Endothelial cell of umbilical vein (primary cell): ENCODE data around the gene ESRRB. TPM values are rescaled to one million over a fixed set of nuclear protein-coding genes. Genes with fewer than 3 reads are reported as not detected.

ENCODE experiments used
- BruUV-seq: library from RNA; stranded (reverse); fragments of 400-500 nt; replicated peaks from 2 replicates; lab custom pipeline; 2021; lab: Mats Ljungman, UMichigan
- CTCF ChIA-PET: fragments of 300-600, 350-600 bp; sonication (Branson Sonifier 250); formaldehyde crosslinking; loops from one replicate; lab custom pipeline; 2021; ENCODE audit warnings: antibody characterized with exemption, inconsistent platforms; lab: Charles Lee
- POLR2A ChIA-PET: fragments of 300-600, 350-600 bp; sonication (Branson Sonifier 250); formaldehyde crosslinking; loops from one replicate; lab custom pipeline; 2021; ENCODE audit warnings: antibody characterized with exemption, inconsistent platforms; lab: Charles Lee
- DNase-seq: peaks from one replicate; pipeline ENCODE4 v3.0.0-alpha.2; 2011; ENCODE audit warnings: low read depth, low spot score
- FAIRE-seq: peaks from 2 replicates; lab custom pipeline; 2011; peaks lifted over from hg19 to GRCh38; lab: Jason Lieb, UNC
- H2AFZ ChIP-seq: 2 replicates; pipeline ENCODE4 v1.6.0; 2012; ENCODE audit warnings: low read depth, low read length, control low read depth, inconsistent platforms
- H3K27ac ChIP-seq: 2 replicates; pipeline ENCODE4 v1.5.1; 2011; ENCODE audit warnings: low read depth, mild to moderate bottlenecking, control low read depth, low read length, moderate library complexity; ENCODE audit not compliant: insufficient read depth
- H3K27me3 ChIP-seq, 2 experiments: 2 replicates each; pipeline versions ENCODE4 v1.6.0 to v1.6.1; 2011; ENCODE audit warnings: low read length in 2 of 2, mixed read lengths in 1 of 2; ENCODE audit not compliant: control insufficient read depth in 2 of 2, insufficient read depth in 2 of 2
- H3K36me3 ChIP-seq, 2 experiments: 2 replicates in 1 of 2; 3 replicates in 1 of 2; pipeline ENCODE4 v1.5.1; 2011; ENCODE audit warnings: low read length in 2 of 2, mild to moderate bottlenecking in 1 of 2, moderate library complexity in 1 of 2; ENCODE audit not compliant: control insufficient read depth in 2 of 2, insufficient read depth in 2 of 2; ENCODE audit errors: extremely low read depth in 1 of 2
- H3K4me1 ChIP-seq: 3 replicates; pipeline ENCODE4 v1.5.1; 2011; ENCODE audit warnings: mild to moderate bottlenecking, low read length; ENCODE audit not compliant: control insufficient read depth, insufficient read depth; ENCODE audit errors: extremely low read depth
- H3K4me2 ChIP-seq: 2 replicates; pipeline ENCODE4 v1.6.1; 2011; ENCODE audit warnings: low read length, control low read depth, mixed read lengths; ENCODE audit not compliant: insufficient read depth
- H3K4me3 ChIP-seq, 3 experiments: fragments of 200-600 bp in 1 of 3; sonication (generic), shearing (Covaris generic) in 1 of 3; replicated peaks in 1 of 3; 2 replicates each; pipeline ENCODE4 v1.5.1; 2011 to 2016; ENCODE audit warnings: control low read depth in 3 of 3, low read length in 3 of 3, mild to moderate bottlenecking in 2 of 3, inconsistent platforms in 1 of 3, low read depth in 1 of 3, moderate library complexity in 1 of 3; ENCODE audit not compliant: insufficient read depth in 1 of 3
- H3K79me2 ChIP-seq: 2 replicates; pipeline ENCODE4 v1.6.0; 2012; ENCODE audit warnings: low read length, inconsistent platforms; ENCODE audit not compliant: control insufficient read depth, insufficient read depth
- H3K9ac ChIP-seq: replicated peaks from 2 replicates; pipeline ENCODE3; 2011; ENCODE audit warnings: low read length, control low read depth; ENCODE audit not compliant: insufficient read depth; ENCODE audit errors: extremely low read depth
- H3K9me1 ChIP-seq: replicated peaks from 3 replicates; pipeline ENCODE4 v1.6.0; 2011; ENCODE audit warnings: mild to moderate bottlenecking, low read length; ENCODE audit not compliant: control insufficient read depth, insufficient read depth; ENCODE audit errors: extremely low read depth
- H3K9me3 ChIP-seq: replicated peaks from 2 replicates; pipeline ENCODE4 v1.5.1; 2012; ENCODE audit warnings: low read length, inconsistent platforms; ENCODE audit not compliant: control insufficient read depth, insufficient read depth
- H4K20me1 ChIP-seq: replicated peaks from 2 replicates; pipeline ENCODE3; 2011; ENCODE audit warnings: mild to moderate bottlenecking, low read length; ENCODE audit not compliant: control insufficient read depth, insufficient read depth; ENCODE audit errors: extremely low read depth
- EZH2 ChIP-seq: IDR thresholded peaks from 2 replicates; pipeline ENCODE4 v1.6.1; 2012; ENCODE audit warnings: borderline replicate concordance, low read depth, mild to moderate bottlenecking, moderate library complexity, low read length, inconsistent platforms; ENCODE audit not compliant: severe bottlenecking
- FOS ChIP-seq: IDR thresholded peaks from 2 replicates; pipeline ENCODE4 v1.6.1; 2011; ENCODE audit warnings: mild to moderate bottlenecking, low read length, moderate library complexity, borderline replicate concordance; ENCODE audit not compliant: insufficient read depth
- GATA2 ChIP-seq: IDR thresholded peaks from 2 replicates; pipeline ENCODE4 v1.7.0; 2011; ENCODE audit warnings: low read depth, mild to moderate bottlenecking, moderate library complexity, mixed read lengths, low read length; ENCODE audit not compliant: insufficient read length, insufficient read depth
- JUN ChIP-seq: IDR thresholded peaks from 2 replicates; pipeline ENCODE4 v1.6.1; 2011; ENCODE audit warnings: borderline replicate concordance, low read depth; ENCODE audit not compliant: insufficient read length, insufficient read depth
- MAX ChIP-seq: IDR thresholded peaks from 2 replicates; pipeline ENCODE4 v1.6.1; 2011; ENCODE audit not compliant: insufficient read depth, insufficient read length
- MYC ChIP-seq: IDR thresholded peaks from one replicate; pipeline ENCODE4 v1.6.1; 2011; ENCODE audit warnings: mild to moderate bottlenecking, low read depth, low read length
- POLR2A ChIP-seq: IDR thresholded peaks from 2 replicates; pipeline ENCODE4 v1.6.1; 2012; ENCODE audit warnings: low read depth, mild to moderate bottlenecking, control low read depth, low read length
- POLR2AphosphoS5 ChIP-seq: IDR thresholded peaks from 2 replicates; pipeline ENCODE4 v1.6.1; 2012; ENCODE audit warnings: low read depth, mild to moderate bottlenecking, control low read depth, low read length, moderate library complexity; ENCODE audit not compliant: insufficient read depth
- dilution Hi-C: fragments of 300-500 bp; cut with MboI; formaldehyde crosslinking; loops from one replicate; pipeline ENCODE4 v1.15.0; 2019; ENCODE audit warnings: low sequenced_read_pairs; ENCODE audit not compliant: extremely low pct_ligation_motif_present
- intact Hi-C: fragments of 100-400 bp; cut with micrococcal nuclease; formaldehyde crosslinking; loops from one replicate; pipeline ENCODE4 v1.10.0; 2022
- polyA plus RNA-seq, 4 experiments: library from polyadenylated mRNA; depleted of rRNA in 3 of 4; stranded (reverse) in 3 of 4; unstranded in 1 of 4; fragments of >200 nt; gene quantifications; 2 replicates each; pipeline versions ENCODE4 v1.2.1 to v1.2.3, GENCODE V29; 2011 to 2012; ENCODE audit warnings: missing spikeins in 1 of 4
- total RNA-seq: library from RNA; stranded (reverse); gene quantifications from 2 replicates; pipeline ENCODE4 v1.2.3, GENCODE V29; 2021
- TF ChIP-seq, protein P1 (sequence below), 2 donors: IDR thresholded peaks; 1 replicate in 1 of 2; 2 replicates in 1 of 2; pipeline ENCODE4 v1.5.1; 2011; ENCODE audit warnings: low read length in 2 of 2, mild to moderate bottlenecking in 2 of 2, moderate library complexity in 2 of 2, control low read depth in 1 of 2, inconsistent platforms in 1 of 2, low read depth in 1 of 2; ENCODE audit not compliant: insufficient read depth in 1 of 2; ENCODE audit errors: extremely low read depth in 1 of 2

Gene ESRRB
- total and polyA plus RNA-seq, 2 donors (not counting 3 experiments of a cell fraction or from before 2014, with no cell fraction given) = not detected

GRCh38 chr14:76509311-76509710 lies 133.4 kb downstream of the ESRRB start:
- Histone ChIP-seq H2AFZ (no peak overlapping the region), H3K27me3 (peaks cover 0 to 7% of the 10 kb centered on the region in 2 experiments), H4K20me1 (no peaks in the 10 kb centered on the region), H3K4me2 (no peak overlapping the region), H3K4me3 (no peak overlapping the region), H3K79me2 (no peaks in the 10 kb centered on the region), H3K9ac (no peak overlapping the region), H3K9me3 (no peaks in the 10 kb centered on the region), H3K9me1 (no peaks in the 10 kb centered on the region), H3K4me1 (no peaks in the 10 kb centered on the region), H3K36me3 (no peaks in the 10 kb centered on the region), H3K27ac (no peak overlapping the region)
- intact Hi-C loops (no loop called here), dilution Hi-C loops (no loop called here)
- no peak for FAIRE-seq
- TF ChIP-seq POLR2A (no peak), EZH2 (no peak), POLR2AphosphoS5 (no peak), FOS (no peak), JUN (no peak), MAX (no peak), MYC (no peak), GATA2 (no peak)
- TF ChIP-seq, protein P1, sequence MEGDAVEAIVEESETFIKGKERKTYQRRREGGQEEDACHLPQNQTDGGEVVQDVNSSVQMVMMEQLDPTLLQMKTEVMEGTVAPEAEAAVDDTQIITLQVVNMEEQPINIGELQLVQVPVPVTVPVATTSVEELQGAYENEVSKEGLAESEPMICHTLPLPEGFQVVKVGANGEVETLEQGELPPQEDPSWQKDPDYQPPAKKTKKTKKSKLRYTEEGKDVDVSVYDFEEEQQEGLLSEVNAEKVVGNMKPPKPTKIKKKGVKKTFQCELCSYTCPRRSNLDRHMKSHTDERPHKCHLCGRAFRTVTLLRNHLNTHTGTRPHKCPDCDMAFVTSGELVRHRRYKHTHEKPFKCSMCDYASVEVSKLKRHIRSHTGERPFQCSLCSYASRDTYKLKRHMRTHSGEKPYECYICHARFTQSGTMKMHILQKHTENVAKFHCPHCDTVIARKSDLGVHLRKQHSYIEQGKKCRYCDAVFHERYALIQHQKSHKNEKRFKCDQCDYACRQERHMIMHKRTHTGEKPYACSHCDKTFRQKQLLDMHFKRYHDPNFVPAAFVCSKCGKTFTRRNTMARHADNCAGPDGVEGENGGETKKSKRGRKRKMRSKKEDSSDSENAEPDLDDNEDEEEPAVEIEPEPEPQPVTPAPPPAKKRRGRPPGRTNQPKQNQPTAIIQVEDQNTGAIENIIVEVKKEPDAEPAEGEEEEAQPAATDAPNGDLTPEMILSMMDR (IDR thresholded peaks at IDR 0.05; ENCODE audit: extremely low read depth in 1 of 2, insufficient read depth in 1 of 2, low read depth in 1 of 2, low read length in 2 of 2) = no peak
- DNase-seq = no peak
- ChIA-PET CTCF (no interaction called here), POLR2A (no interaction called here)
- no TSS peak for BruUV-seq
